SW480 (cell line): ENCODE data around the gene NOS3.

Experiments used
- DNase-seq: peaks from one replicate; pipeline ENCODE4 v3.0.0-alpha.2; 2016; ENCODE audit warnings: low spot score

Gene NOS3

GRCh38 chr7:150952331-150953050 is 38.3 kb upstream of the NOS3 start:
- no peak for DNase-seq

GRCh38 chr7:150953061-150953997 is 37.5 kb upstream of the NOS3 start:
- no peak for DNase-seq

- DNase-seq: no peak
Measured at GRCh38 chr7:150954201-150954985, 36.4 kb upstream of the NOS3 start.

GRCh38 chr7:150954986-150955518 is 35.8 kb upstream of the NOS3 start:
- no peak for DNase-seq

GRCh38 chr7:150955519-150956394 is 35.1 kb upstream of the NOS3 start:
- no peak for DNase-seq

- no peak for DNase-seq
Measured at GRCh38 chr7:150956395-150957132, 34.3 kb upstream of the NOS3 start.

- DNase-seq: no peak
Measured at GRCh38 chr7:150957133-150958020, 33.4 kb upstream of the NOS3 start.

GRCh38 chr7:150958062-150958552 is 32.7 kb upstream of the NOS3 start:
- DNase-seq: no peak

GRCh38 chr7:150958597-150958996 is 32.2 kb upstream of the NOS3 start:
- DNase-seq: no peak

- no peak for DNase-seq
Measured at GRCh38 chr7:150959081-150959480, 31.7 kb upstream of the NOS3 start.

- no peak for DNase-seq
Measured at GRCh38 chr7:150959739-150960734, 30.8 kb upstream of the NOS3 start.

GRCh38 chr7:150961510-150962289 is 29.1 kb upstream of the NOS3 start:
- no peak for DNase-seq

GRCh38 chr7:150962290-150962552 is 28.6 kb upstream of the NOS3 start:
- no peak for DNase-seq

GRCh38 chr7:150962553-150963399 is 28.0 kb upstream of the NOS3 start:
- no peak for DNase-seq

- no peak for DNase-seq
Measured at GRCh38 chr7:150963707-150964559, 26.9 kb upstream of the NOS3 start.
